ENCODE measurements around the gene LUZP2. TPM values are rescaled to one million over a fixed set of nuclear protein-coding genes. Genes with fewer than 3 reads are reported as not detected.

LUZP2 gene
- total and polyA plus RNA-seq, 10 donors: 0.03 to 2.9 (median 0.40) TPM; not detected in 3

DNA sequence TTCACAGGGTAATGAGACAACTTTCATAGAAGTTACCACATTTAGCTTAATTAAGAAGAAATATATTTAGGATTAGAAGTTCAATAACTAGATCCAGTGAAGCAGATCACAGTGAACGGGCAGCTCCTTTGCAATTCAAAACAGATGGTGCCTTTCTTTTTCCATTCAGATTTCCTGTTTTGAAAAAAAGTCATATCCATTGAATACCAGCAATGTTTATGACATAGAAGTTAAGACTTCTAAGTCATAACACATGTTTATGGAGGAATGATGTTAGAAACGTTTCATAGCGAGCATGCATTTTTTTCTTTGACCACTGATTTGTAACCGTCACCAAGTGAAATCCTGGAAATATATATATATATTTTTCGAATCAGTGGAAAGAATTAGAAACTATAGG lies 24.7 kb downstream of the LUZP2 start:
- 72 to 83% (median 82%) methylated on average over 5 of the region's 5 CpGs for WGBS, 5 donors
- Histone ChIP-seq H3K27me3 (replicated peaks in 1 of 7) (no peaks in the 10 kb centered on the region), H3K4me1 (no peaks in the 10 kb centered on the region), H3K36me3 (no peaks in the 10 kb centered on the region), H3K9me3 (no peaks in the 10 kb centered on the region), H3K4me3 (no peak overlapping the region), H3K27ac (no peak overlapping the region)
- DNase-seq: no peak
- TF ChIP-seq POLR2A (IDR thresholded peaks at IDR 0.05) (no peak), POLR2AphosphoS5 (IDR thresholded peaks at IDR 0.05) (no peak), CTCF (IDR thresholded peaks at IDR 0.05 in 8 of 11, conservative IDR thresholded peaks at IDR 0.05 in 3 of 11) (no peak)
- intact Hi-C loops (cut with DNase I; ENCODE audit: low total_unique reads): no loop called here

DNA sequence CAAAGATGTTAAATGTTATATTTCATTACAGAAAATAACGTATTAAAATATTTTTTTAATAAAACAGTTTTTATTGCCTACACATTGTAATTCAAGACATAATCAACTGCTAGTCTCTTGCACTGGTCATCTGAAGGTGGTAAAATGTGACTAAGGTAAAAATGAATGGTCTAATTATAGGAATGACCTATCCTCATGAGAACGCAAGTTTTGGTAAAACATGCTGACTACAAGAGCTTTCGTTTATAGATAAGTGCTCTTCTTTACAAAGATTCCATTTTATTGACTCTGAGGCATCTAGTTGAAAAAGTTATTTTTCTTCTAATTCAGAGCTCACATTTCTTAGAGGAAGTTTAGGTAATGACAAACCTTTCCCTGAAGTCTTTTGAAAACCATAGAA lies 27.3 kb downstream of the LUZP2 start:
- TF ChIP-seq CTCF (IDR thresholded peaks at IDR 0.05 in 8 of 11, conservative IDR thresholded peaks at IDR 0.05 in 3 of 11) (no peak), POLR2A (IDR thresholded peaks at IDR 0.05) (no peak), POLR2AphosphoS5 (IDR thresholded peaks at IDR 0.05) (no peak)
- H3K27me3 ChIP-seq (replicated peaks in 1 of 7): no peaks in the 10 kb centered on the region
- H3K36me3 ChIP-seq: no peaks in the 10 kb centered on the region
- no peak overlapping the region for H3K27ac ChIP-seq
- intact Hi-C loops (cut with DNase I; ENCODE audit: low total_unique reads): no loop called here
- H3K4me3 ChIP-seq: no peak overlapping the region
- 53 to 59% (median 55%) methylated on average over 3 of the region's 3 CpGs for WGBS, 5 donors
- no peak for DNase-seq
- no peaks in the 10 kb centered on the region for H3K9me3 ChIP-seq
- H3K4me1 ChIP-seq: no peaks in the 10 kb centered on the region

- no peaks in the 10 kb centered on the region for H3K27me3 ChIP-seq (replicated peaks in 1 of 7)
- DNase-seq: no peak
- WGBS, 5 donors: 31 to 48% (median 44%) methylated on average over 3 of the region's 3 CpGs
- intact Hi-C loops (cut with DNase I; ENCODE audit: low total_unique reads): no loop called here
- TF ChIP-seq POLR2A (IDR thresholded peaks at IDR 0.05) (no peak), POLR2AphosphoS5 (IDR thresholded peaks at IDR 0.05) (no peak), CTCF (IDR thresholded peaks at IDR 0.05 in 8 of 11, conservative IDR thresholded peaks at IDR 0.05 in 3 of 11) (no peak)
- no peak overlapping the region for H3K27ac ChIP-seq
- no peak overlapping the region for H3K4me3 ChIP-seq
- H3K36me3 ChIP-seq: no peaks in the 10 kb centered on the region
- H3K4me1 ChIP-seq: no peaks in the 10 kb centered on the region
- H3K9me3 ChIP-seq: no peaks in the 10 kb centered on the region
These were observed 34.7 kb downstream of the LUZP2 start for GRCh38 chr11:24531528-24531927.

DNA sequence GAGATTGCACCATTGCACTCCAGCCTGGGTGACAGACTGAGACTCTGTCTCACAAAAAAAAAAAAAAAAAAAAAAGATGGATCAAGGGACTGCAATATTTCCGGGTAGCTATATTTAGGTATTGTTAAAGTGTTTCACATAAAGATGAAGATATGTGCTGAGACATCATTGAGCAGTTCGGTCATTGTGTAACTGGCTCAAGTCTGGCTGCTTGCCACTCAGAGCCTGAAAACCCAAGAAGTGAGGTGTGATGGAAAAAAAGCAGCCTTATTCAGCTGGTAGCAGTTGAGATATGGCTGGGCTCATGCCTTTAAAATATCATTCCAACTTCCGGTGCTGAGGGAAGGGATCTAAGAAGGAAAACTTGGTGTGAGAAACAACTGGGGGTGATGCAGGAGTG lies 46.9 kb downstream of the LUZP2 start:
- intact Hi-C loops (cut with DNase I; ENCODE audit: low total_unique reads): no loop called here
- Histone ChIP-seq H3K36me3 (no peaks in the 10 kb centered on the region), H3K27ac (no peak overlapping the region), H3K4me1 (no peaks in the 10 kb centered on the region), H3K4me3 (no peak overlapping the region), H3K9me3 (peaks cover 0 to 8% (median 0%) of the 10 kb centered on the region in 8 donors), H3K27me3 (replicated peaks in 1 of 7) (no peaks in the 10 kb centered on the region)
- DNase-seq: no peak
- TF ChIP-seq POLR2A (IDR thresholded peaks at IDR 0.05): no peak
- no peak for TF ChIP-seq CTCF (IDR thresholded peaks at IDR 0.05 in 8 of 11, conservative IDR thresholded peaks at IDR 0.05 in 3 of 11)
- TF ChIP-seq POLR2AphosphoS5 (IDR thresholded peaks at IDR 0.05): no peak
- WGBS, 5 donors: 83 to 94% (median 87%) methylated on average over 3 of the region's 3 CpGs
